ENCODE measurements around the gene OPHN1.

The OPHN1 gene

DNA sequence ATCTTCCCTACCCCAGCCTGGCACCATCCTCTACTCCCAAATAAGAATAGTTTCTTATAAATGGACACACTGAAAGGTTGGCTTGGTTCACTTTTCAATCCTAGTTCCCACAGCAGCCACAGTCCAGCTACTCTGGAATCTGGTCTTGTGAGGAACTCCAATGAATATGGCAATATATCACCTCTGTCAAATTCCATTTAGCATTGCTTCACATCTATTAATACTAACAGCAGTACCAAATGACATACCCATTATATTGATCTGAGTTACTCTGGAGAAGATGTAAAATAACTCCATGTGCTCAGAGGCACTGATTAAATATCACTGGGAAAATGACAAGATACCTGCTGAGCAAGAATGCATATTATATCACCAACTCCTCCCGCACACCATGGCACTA lies 8.6 kb downstream of the OPHN1 start:
- FAIRE-seq (no peak), DNase-seq (ENCODE audit: insufficient read length, low spot score) (no peak)
- TF ChIP-seq, protein P1, sequence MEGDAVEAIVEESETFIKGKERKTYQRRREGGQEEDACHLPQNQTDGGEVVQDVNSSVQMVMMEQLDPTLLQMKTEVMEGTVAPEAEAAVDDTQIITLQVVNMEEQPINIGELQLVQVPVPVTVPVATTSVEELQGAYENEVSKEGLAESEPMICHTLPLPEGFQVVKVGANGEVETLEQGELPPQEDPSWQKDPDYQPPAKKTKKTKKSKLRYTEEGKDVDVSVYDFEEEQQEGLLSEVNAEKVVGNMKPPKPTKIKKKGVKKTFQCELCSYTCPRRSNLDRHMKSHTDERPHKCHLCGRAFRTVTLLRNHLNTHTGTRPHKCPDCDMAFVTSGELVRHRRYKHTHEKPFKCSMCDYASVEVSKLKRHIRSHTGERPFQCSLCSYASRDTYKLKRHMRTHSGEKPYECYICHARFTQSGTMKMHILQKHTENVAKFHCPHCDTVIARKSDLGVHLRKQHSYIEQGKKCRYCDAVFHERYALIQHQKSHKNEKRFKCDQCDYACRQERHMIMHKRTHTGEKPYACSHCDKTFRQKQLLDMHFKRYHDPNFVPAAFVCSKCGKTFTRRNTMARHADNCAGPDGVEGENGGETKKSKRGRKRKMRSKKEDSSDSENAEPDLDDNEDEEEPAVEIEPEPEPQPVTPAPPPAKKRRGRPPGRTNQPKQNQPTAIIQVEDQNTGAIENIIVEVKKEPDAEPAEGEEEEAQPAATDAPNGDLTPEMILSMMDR (IDR thresholded peaks at IDR 0.05; ENCODE audit: insufficient read depth, missing control alignments): no peak

DNA sequence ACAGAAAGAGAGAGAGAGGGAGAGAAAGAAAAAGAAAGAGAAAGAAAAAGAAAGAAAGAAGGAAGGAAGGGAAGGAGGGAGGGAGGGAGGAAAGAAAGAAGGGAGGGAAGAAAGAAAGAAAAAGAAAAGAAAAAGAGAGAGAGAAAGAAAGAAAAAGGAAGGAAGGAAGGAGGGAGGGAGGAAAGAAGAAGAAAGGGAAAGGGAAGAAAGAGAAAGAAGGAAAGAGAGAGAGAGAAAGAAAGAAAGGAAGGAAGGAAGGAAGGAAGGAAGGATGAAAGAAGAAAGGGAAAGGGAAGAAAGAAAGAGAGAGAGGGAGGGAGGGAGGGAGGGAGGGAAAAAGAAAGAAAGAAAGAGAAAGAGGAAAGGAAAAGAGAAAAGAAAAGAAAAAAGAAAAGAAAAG lies 10.8 kb downstream of the OPHN1 start:
- DNase-seq (ENCODE audit: insufficient read length, low spot score) (no peak), FAIRE-seq (no peak)
- TF ChIP-seq, protein P1 (IDR thresholded peaks at IDR 0.05; ENCODE audit: insufficient read depth, missing control alignments): no peak

DNA sequence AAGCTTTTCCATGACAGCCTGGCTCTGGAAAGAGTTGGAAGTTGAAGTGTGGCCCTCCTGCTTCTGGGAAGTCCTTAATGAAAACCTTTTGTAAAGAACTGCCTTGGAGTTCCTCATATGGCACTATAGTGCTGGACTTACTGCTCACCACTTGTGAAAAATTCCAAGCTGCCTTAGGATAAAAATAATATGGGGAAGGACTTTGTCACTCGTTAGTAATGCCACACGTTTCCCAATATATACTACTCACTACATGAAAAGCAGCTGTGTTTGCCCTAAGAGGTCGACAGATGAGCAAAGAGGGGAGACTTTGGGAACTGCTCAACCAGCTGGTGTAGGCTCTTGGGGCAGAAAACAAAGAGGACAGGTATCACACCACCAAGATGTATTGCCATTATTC lies 11.7 kb downstream of the OPHN1 start:
- DNase-seq (ENCODE audit: insufficient read length, low spot score): no peak

DNA sequence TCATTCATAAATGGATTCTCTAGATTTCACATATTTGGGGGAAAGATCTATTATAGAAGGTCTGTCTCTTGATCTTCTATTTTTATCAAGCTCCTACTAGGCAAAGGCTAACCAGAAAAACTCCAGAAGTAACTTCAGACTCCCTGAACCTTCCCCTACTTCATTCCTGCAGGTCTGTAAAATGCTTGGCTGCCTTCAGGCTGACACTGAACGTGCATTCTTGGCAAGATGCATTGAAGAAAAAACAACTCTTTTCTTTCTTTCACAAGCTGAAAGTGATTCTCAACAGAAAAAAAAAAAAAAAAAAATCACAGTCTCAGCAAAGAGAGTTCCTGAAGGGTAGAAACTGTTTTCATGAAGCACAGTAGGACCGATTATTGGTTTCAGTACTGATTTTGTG lies 12.7 kb downstream of the OPHN1 start:
- no peak for FAIRE-seq
- no peak for DNase-seq (ENCODE audit: insufficient read length, low spot score)
- TF ChIP-seq, protein P1 (IDR thresholded peaks at IDR 0.05; ENCODE audit: insufficient read depth, missing control alignments): no peak

More for the DNA sequence above, 11.7 kb downstream of the OPHN1 start:
- FAIRE-seq: no peak
- TF ChIP-seq, protein P1 (IDR thresholded peaks at IDR 0.05; ENCODE audit: insufficient read depth, missing control alignments): no peak

DNA sequence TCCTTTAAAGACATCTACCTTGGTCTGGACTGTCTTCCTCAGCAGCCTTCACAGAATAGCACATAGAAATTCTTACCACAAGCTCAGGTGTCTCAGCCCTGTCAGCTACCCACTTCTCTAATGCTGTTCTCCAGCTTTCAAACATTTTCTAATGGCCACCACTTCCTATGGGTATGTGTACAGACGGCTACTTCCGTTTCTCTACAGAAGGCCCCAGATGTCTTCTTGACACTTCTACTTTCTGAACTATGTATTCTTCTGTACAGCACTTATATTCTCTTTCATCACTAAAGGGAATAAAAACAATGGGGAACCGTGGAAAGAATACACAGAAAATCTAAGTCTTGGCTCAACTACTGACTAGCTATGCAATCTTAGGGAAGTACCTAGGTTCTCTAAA lies 13.3 kb downstream of the OPHN1 start:
- no peak for FAIRE-seq
- TF ChIP-seq, protein P1 (IDR thresholded peaks at IDR 0.05; ENCODE audit: insufficient read depth, missing control alignments): no peak
- DNase-seq (ENCODE audit: insufficient read length, low spot score): no peak

DNA sequence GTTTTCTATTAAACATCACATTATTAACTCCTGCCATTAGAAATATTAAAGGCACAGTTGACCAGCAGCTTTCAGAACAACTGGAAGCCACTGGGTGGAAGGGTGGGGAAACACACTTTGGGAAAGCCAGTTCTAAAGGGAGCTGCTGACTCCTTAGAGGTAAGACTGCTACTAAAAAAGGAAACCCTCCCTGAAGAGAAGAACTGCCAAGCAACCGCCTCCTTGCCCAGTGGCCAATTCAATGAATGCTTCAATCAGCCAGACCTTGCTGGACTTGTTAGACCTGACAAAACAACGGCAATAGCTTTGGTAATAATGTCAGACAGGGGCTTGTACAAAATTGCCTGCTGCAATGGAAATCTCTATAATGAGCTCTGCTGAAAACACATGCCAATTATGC lies 15.6 kb downstream of the OPHN1 start:
- DNase-seq (ENCODE audit: insufficient read length, low spot score) (no peak), FAIRE-seq (no peak)
- TF ChIP-seq, protein P1 (IDR thresholded peaks at IDR 0.05; ENCODE audit: insufficient read depth, missing control alignments): no peak

DNA sequence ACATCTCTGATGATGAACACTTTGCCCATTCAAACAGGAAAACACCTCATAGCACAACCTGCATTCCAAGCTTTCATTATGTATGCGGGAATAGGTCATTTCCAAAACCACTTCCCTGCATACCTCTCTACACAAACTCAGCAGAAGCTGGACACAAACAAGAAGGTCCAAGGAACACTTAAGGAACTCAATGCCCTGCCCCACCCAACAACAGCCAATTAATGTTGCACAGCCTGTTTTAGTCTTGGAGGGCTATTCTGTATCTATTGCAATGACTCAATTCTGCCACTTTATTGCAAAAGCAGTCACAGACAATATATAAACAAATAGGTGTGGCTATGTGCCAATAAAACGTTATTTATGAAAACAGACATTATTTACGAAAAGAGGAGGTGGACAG lies 16.7 kb downstream of the OPHN1 start:
- no peak for DNase-seq (ENCODE audit: insufficient read length, low spot score)
- TF ChIP-seq, protein P1 (IDR thresholded peaks at IDR 0.05; ENCODE audit: insufficient read depth, missing control alignments): no peak
- no peak for FAIRE-seq
